B cell (primary cell): ENCODE data around the gene TMEM82. TPM values are rescaled to one million over a fixed set of nuclear protein-coding genes. Genes with fewer than 3 reads are reported as not detected.

Experiments
- ATAC-seq: fragments of 200-7000 bp; cut with Tn5 transposase; one replicate; pipeline ENCODE4 v1.10.0; 2021; ENCODE audit warnings: low read depth, mild to moderate bottlenecking, moderate number of reproducible peaks, moderate library complexity
- CTCF ChIA-PET: fragments of 350-600 bp; sonication (Branson Sonifier 250); formaldehyde crosslinking; loops from one replicate; lab custom pipeline; 2021; ENCODE audit warnings: antibody characterized with exemption, inconsistent platforms; lab: Charles Lee
- POLR2A ChIA-PET: fragments of 350-600 bp; sonication (Branson Sonifier 250); formaldehyde crosslinking; loops from one replicate; lab custom pipeline; 2021; ENCODE audit warnings: antibody characterized with exemption; lab: Charles Lee
- DNase-seq: peaks from one replicate; pipeline ENCODE4 v3.0.0; 2013
- H2AFZ ChIP-seq: 2 replicates; pipeline ENCODE4 v1.6.1; 2012; ENCODE audit warnings: mild to moderate bottlenecking, low read depth, low read length; ENCODE audit not compliant: insufficient read depth, poor library complexity, severe bottlenecking
- H3K27ac ChIP-seq, 2 donors: 1 replicate in 1 of 2; 2 replicates in 1 of 2; pipeline ENCODE4 v1.5.1; 2012 to 2013; ENCODE audit warnings: low read length in 2 of 2, mild to moderate bottlenecking in 2 of 2, moderate library complexity in 1 of 2
- H3K27me3 ChIP-seq, 4 experiments: fragments of 200-600 bp in 1 of 4; sonication (generic) in 1 of 4; replicated peaks in 1 of 4; 1 replicate in 2 of 4; 2 replicates in 2 of 4; pipeline versions ENCODE4 v1.6.1 to v1.7.0; 2013 to 2016; ENCODE audit warnings: low read length in 3 of 4, mild to moderate bottlenecking in 2 of 4, mixed read lengths in 1 of 4, moderate library complexity in 1 of 4; ENCODE audit not compliant: insufficient read depth in 4 of 4, control insufficient read depth in 3 of 4; ENCODE audit errors: control extremely low read depth in 1 of 4
- H3K36me3 ChIP-seq, 2 experiments: replicated peaks in 1 of 2; 1 replicate in 1 of 2; 2 replicates in 1 of 2; pipeline versions ENCODE4 v1.6.1 to v1.7.1; 2013; ENCODE audit warnings: low read length in 1 of 2; ENCODE audit not compliant: insufficient read depth in 2 of 2, control insufficient read depth in 1 of 2; ENCODE audit errors: control extremely low read depth in 1 of 2, extremely low read depth in 1 of 2
- H3K4me1 ChIP-seq, 2 donors: fragments of 200-600 bp in 1 of 2; sonication (generic) in 1 of 2; 1 replicate in 1 of 2; 2 replicates in 1 of 2; pipeline versions ENCODE4 v1.5.1 to v1.6.1; 2013 to 2017; ENCODE audit warnings: low read length in 2 of 2; ENCODE audit not compliant: control insufficient read depth in 2 of 2, insufficient read depth in 2 of 2
- H3K4me2 ChIP-seq: replicated peaks from 2 replicates; pipeline ENCODE3; 2012; ENCODE audit warnings: mild to moderate bottlenecking, low read depth, low read length; ENCODE audit not compliant: poor library complexity, severe bottlenecking
- H3K4me3 ChIP-seq, 5 experiments: fragments of 200-600 bp in 1 of 5; sonication (generic) in 1 of 5; 1 replicate in 3 of 5; 2 replicates in 2 of 5; pipeline versions ENCODE4 v1.5.1 to v1.7.0; 2011 to 2016; ENCODE audit warnings: low read length in 4 of 5, mild to moderate bottlenecking in 4 of 5, low read depth in 2 of 5, control low read depth in 1 of 5, moderate library complexity in 1 of 5; ENCODE audit not compliant: insufficient read depth in 1 of 5; ENCODE audit errors: control extremely low read depth in 1 of 5, extremely low read depth in 1 of 5
- H3K79me2 ChIP-seq: fragments of 200-600 bp; sonication (generic); one replicate; pipeline ENCODE4 v1.6.0; 2016; ENCODE audit warnings: low read length; ENCODE audit not compliant: control insufficient read depth, insufficient read depth
- H3K9ac ChIP-seq: fragments of 200-600 bp; sonication (generic); 2 replicates; pipeline ENCODE4 v1.6.1; 2017; ENCODE audit warnings: mild to moderate bottlenecking, low read length, moderate library complexity
- H3K9me3 ChIP-seq, 3 donors: one replicate each; pipeline versions ENCODE4 v1.6.1 to v1.7.1; 2013; ENCODE audit warnings: low read length in 2 of 3; ENCODE audit not compliant: control insufficient read depth in 2 of 3, insufficient read depth in 1 of 3; ENCODE audit errors: control extremely low read depth in 1 of 3
- H4K20me1 ChIP-seq: 2 replicates; pipeline ENCODE4 v1.6.0; 2012; ENCODE audit warnings: mild to moderate bottlenecking, low read length; ENCODE audit not compliant: insufficient read depth, control insufficient read depth, poor library complexity, severe bottlenecking
- H3K27ac Mint-ChIP-seq: one replicate; pipeline ENCODE4 v1.8.0; 2021; ENCODE audit warnings: mixed read lengths
- H3K27me3 Mint-ChIP-seq: one replicate; pipeline ENCODE4 v1.8.0; 2021; ENCODE audit warnings: mixed read lengths
- H3K4me1 Mint-ChIP-seq: one replicate; pipeline ENCODE4 v1.8.0; 2021; ENCODE audit warnings: mixed read lengths
- H3K4me3 Mint-ChIP-seq: one replicate; pipeline ENCODE4 v1.8.0; 2021; ENCODE audit warnings: mixed read lengths
- H3K9me3 Mint-ChIP-seq: one replicate; pipeline ENCODE4 v1.8.0; 2022; ENCODE audit warnings: mixed read lengths; ENCODE audit not compliant: insufficient read depth
- CTCF ChIP-seq: fragments of 200-600 bp; IDR thresholded peaks from one replicate; pipeline ENCODE4 v1.8.0; 2022; ENCODE audit warnings: antibody characterized with exemption, mild to moderate bottlenecking
- EZH2 ChIP-seq: IDR thresholded peaks from 2 replicates; pipeline ENCODE4 v1.6.1; 2012; ENCODE audit warnings: borderline replicate concordance, low read depth, mild to moderate bottlenecking, moderate library complexity, low read length; ENCODE audit not compliant: insufficient read depth, poor library complexity, severe bottlenecking
- WGBS: methylation state at CpG from one replicate; pipeline ENCODE4 v1.1.5; 2013; ENCODE audit warnings: missing lambda C conversion rate; ENCODE audit not compliant: insufficient coverage; 5-methylcytosine and 5-hydroxymethylcytosine counted together
- intact Hi-C: fragments of 100-400 bp; cut with micrococcal nuclease; formaldehyde crosslinking; loops from one replicate; pipeline ENCODE4 v1.10.0; 2022
- polyA plus RNA-seq: library from polyadenylated mRNA; depleted of rRNA; stranded (reverse); fragments of >200 nt; gene quantifications from 2 replicates; pipeline ENCODE4 v1.2.3, GENCODE V29; 2012
- total RNA-seq, 2 donors: library from RNA; stranded (reverse); fragments of 120-200 nt in 1 of 2; gene quantifications; 1 replicate in 1 of 2; 2 replicates in 1 of 2; pipeline versions ENCODE4 v1.2.3 to v1.2.4, GENCODE V29; 2013 to 2022

TMEM82 gene
- total and polyA plus RNA-seq, 2 donors (not counting 1 experiment from before 2014, with no cell fraction given) = not detected

- no peaks in the 10 kb centered on the region for H3K79me2 ChIP-seq
- H3K27me3 Mint-ChIP-seq = peaks cover 6% of the 10 kb centered on the region
- POLR2A ChIA-PET = no interaction called here
- no peaks in the 10 kb centered on the region for H3K4me1 ChIP-seq
- no peaks in the 10 kb centered on the region for H3K9me3 Mint-ChIP-seq
- H3K4me3 Mint-ChIP-seq = no peak overlapping the region
- H3K9me3 ChIP-seq = no peaks in the 10 kb centered on the region
- intact Hi-C loops = no loop called here
- WGBS = 85% methylated on average over 19 of the region's 19 CpGs
- no peak overlapping the region for H3K4me3 ChIP-seq
- H3K36me3 ChIP-seq = no peaks in the 10 kb centered on the region
- no peak overlapping the region for H2AFZ ChIP-seq
- no peak overlapping the region for H3K4me2 ChIP-seq
- H3K9ac ChIP-seq = no peak overlapping the region
- H3K27ac Mint-ChIP-seq = no peak overlapping the region
- ATAC-seq = no peak
- peaks cover 0 to 3% (median 0%) of the 10 kb centered on the region in 4 experiments for H3K27me3 ChIP-seq
- CTCF ChIA-PET = interaction anchor here (0.7 kb wide), 1 partner anchor 26 kb away, joined by 3 read pairs; no protein-coding TSS in a partner anchor
- TF ChIP-seq CTCF (no peak), EZH2 (no peak)
- DNase-seq = no peak
- H3K4me1 Mint-ChIP-seq = no peaks in the 10 kb centered on the region
- H4K20me1 ChIP-seq = no peaks in the 10 kb centered on the region
- no peak overlapping the region for H3K27ac ChIP-seq
Measured at GRCh38 chr1:15749399-15750291, 7.3 kb downstream of the TMEM82 start.

- DNase-seq (no peak), ATAC-seq (no peak)
- Histone ChIP-seq H3K4me1 (no peaks in the 10 kb centered on the region), H3K27ac (no peak overlapping the region), H3K9me3 (no peaks in the 10 kb centered on the region), H3K79me2 (no peaks in the 10 kb centered on the region), H3K4me3 (no peak overlapping the region), H2AFZ (no peak overlapping the region), H3K27me3 (peaks cover 0 to 12% (median 5%) of the 10 kb centered on the region in 4 experiments), H3K36me3 (no peaks in the 10 kb centered on the region), H3K9ac (no peak overlapping the region), H4K20me1 (no peaks in the 10 kb centered on the region), H3K4me2 (no peak overlapping the region)
- peaks cover 1% of the 10 kb centered on the region for H3K4me1 Mint-ChIP-seq
- intact Hi-C loops = no loop called here
- TF ChIP-seq CTCF (no peak), EZH2 (no peak)
- WGBS = 91% methylated on average over 10 of the region's 12 CpGs
- no peaks in the 10 kb centered on the region for H3K9me3 Mint-ChIP-seq
- POLR2A ChIA-PET = no interaction called here
- no peak overlapping the region for H3K27ac Mint-ChIP-seq
- CTCF ChIA-PET = no interaction called here
- no peak overlapping the region for H3K4me3 Mint-ChIP-seq
- H3K27me3 Mint-ChIP-seq = peaks cover 16% of the 10 kb centered on the region
Measured at GRCh38 chr1:15750924-15751323, 8.6 kb downstream of the TMEM82 start.
